ENCODE measurements around the gene TTC39B.

The TTC39B gene

GRCh38 chr9:15225564-15226126, 81.4 kb downstream of the TTC39B start:
- H3K27ac ChIP-seq: no peak overlapping the region

GRCh38 chr9:15222313-15222712, 84.7 kb downstream of the TTC39B start:
- TF ChIP-seq, protein P1, sequence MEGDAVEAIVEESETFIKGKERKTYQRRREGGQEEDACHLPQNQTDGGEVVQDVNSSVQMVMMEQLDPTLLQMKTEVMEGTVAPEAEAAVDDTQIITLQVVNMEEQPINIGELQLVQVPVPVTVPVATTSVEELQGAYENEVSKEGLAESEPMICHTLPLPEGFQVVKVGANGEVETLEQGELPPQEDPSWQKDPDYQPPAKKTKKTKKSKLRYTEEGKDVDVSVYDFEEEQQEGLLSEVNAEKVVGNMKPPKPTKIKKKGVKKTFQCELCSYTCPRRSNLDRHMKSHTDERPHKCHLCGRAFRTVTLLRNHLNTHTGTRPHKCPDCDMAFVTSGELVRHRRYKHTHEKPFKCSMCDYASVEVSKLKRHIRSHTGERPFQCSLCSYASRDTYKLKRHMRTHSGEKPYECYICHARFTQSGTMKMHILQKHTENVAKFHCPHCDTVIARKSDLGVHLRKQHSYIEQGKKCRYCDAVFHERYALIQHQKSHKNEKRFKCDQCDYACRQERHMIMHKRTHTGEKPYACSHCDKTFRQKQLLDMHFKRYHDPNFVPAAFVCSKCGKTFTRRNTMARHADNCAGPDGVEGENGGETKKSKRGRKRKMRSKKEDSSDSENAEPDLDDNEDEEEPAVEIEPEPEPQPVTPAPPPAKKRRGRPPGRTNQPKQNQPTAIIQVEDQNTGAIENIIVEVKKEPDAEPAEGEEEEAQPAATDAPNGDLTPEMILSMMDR (IDR thresholded peaks at IDR 0.05): no peak
- TF ChIP-seq ZFX (IDR thresholded peaks at IDR 0.05; ENCODE audit: borderline replicate concordance): no peak
- H3K27ac ChIP-seq: no peak overlapping the region

More at GRCh38 chr9:15225564-15226126, 81.4 kb downstream of the TTC39B start:
- TF ChIP-seq, protein P1 (IDR thresholded peaks at IDR 0.05): no peak
- no peak for TF ChIP-seq ZFX (IDR thresholded peaks at IDR 0.05; ENCODE audit: borderline replicate concordance)

GRCh38 chr9:15221746-15222145, 85.3 kb downstream of the TTC39B start:
- TF ChIP-seq ZFX (IDR thresholded peaks at IDR 0.05; ENCODE audit: borderline replicate concordance): no peak
- TF ChIP-seq, protein P1 (IDR thresholded peaks at IDR 0.05): no peak
- no peak overlapping the region for H3K27ac ChIP-seq

DNA sequence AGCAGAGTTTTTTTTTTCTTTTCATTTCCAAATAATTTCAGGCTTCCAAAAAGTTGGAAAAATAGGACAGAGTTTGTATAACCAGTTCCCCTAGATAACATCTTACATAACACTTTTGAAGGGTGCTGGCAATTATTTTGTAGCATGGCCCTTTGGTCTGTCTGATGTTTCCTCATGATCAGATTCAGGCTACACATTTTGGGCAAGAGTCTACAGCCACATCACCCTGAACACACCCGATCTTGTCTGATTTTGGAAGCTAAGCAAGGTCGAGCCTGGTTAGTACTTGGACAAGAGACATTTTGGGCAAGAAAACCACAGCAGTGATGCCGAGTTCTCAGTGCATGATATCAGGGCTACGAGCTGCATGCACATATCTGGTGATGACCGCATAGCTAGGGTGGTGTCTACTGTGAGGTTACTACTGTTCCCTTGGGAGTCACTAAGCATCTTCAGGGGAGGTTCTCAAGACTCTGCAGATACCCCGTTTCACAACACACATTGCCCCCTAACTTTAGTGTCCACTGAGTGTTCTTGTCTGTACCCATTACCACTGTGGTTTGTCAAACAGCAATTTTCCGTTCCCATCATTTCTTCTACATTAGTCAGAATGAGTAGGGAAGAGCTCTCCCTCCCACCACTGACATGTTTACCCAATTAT, 86.2 kb downstream of the TTC39B start:
- no peak overlapping the region for H3K27ac ChIP-seq
- TF ChIP-seq, protein P1 (IDR thresholded peaks at IDR 0.05): no peak
- TF ChIP-seq ZFX (IDR thresholded peaks at IDR 0.05; ENCODE audit: borderline replicate concordance): no peak

DNA sequence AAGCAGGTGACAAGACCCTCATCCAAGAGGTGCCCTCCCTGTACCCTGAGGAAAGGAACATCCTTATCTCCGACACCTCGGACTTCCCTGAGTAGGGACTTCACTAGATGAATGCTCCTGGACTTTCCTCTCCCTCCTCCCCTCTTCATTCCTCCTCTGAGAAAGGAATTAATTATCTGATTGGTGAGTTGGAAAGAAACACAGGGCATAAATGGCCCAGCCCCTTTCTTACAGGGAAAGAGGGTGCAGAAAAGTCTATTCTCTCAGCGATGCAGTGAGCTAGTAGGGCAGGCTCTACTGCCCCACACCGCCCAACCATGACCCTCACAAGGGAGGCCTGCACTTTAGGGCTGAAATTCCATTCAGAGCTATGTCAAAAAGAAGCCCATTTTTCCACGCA, 87.5 kb downstream of the TTC39B start:
- no peak for TF ChIP-seq ZFX (IDR thresholded peaks at IDR 0.05; ENCODE audit: borderline replicate concordance)
- TF ChIP-seq, protein P1 (IDR thresholded peaks at IDR 0.05): no peak
- H3K27ac ChIP-seq: no peak overlapping the region

- TF ChIP-seq ZFX (IDR thresholded peaks at IDR 0.05; ENCODE audit: borderline replicate concordance): no peak
- TF ChIP-seq, protein P1 (IDR thresholded peaks at IDR 0.05): no peak
Measured at GRCh38 chr9:15218994-15219393, 88.0 kb downstream of the TTC39B start.

GRCh38 chr9:15213249-15213648, 93.8 kb downstream of the TTC39B start:
- H3K27ac ChIP-seq: no peak overlapping the region

More at GRCh38 chr9:15218994-15219393, 88.0 kb downstream of the TTC39B start:
- no peak overlapping the region for H3K27ac ChIP-seq

More at GRCh38 chr9:15213249-15213648, 93.8 kb downstream of the TTC39B start:
- TF ChIP-seq, protein P1 (IDR thresholded peaks at IDR 0.05): no peak
- TF ChIP-seq ZFX (IDR thresholded peaks at IDR 0.05; ENCODE audit: borderline replicate concordance): no peak
